GM12801 (cell line): Measurements from ENCODE around the gene APCS.

Experiments
- TF ChIP-seq, protein P1 (sequence below): IDR thresholded peaks from one replicate; pipeline ENCODE4 v1.5.1; 2011; ENCODE audit warnings: control low read depth; ENCODE audit not compliant: insufficient read length; ENCODE audit errors: extremely low read depth

Gene APCS

DNA sequence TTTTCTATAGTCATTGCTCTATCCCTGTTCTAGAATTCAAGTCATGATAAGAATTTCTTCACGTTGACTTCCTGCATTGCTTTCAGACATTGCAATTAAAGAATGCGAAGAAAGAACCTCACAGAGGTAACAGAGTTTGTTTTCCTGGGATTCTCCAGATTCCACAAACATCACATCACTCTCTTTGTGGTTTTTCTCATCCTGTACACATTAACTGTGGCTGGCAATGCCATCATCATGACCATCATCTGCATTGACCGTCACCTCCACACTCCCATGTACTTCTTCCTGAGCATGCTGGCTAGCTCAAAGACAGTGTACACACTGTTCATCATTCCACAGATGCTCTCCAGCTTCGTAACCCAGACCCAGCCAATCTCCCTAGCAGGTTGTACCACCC lies 10.6 kb downstream of the APCS start:
- TF ChIP-seq, protein P1, sequence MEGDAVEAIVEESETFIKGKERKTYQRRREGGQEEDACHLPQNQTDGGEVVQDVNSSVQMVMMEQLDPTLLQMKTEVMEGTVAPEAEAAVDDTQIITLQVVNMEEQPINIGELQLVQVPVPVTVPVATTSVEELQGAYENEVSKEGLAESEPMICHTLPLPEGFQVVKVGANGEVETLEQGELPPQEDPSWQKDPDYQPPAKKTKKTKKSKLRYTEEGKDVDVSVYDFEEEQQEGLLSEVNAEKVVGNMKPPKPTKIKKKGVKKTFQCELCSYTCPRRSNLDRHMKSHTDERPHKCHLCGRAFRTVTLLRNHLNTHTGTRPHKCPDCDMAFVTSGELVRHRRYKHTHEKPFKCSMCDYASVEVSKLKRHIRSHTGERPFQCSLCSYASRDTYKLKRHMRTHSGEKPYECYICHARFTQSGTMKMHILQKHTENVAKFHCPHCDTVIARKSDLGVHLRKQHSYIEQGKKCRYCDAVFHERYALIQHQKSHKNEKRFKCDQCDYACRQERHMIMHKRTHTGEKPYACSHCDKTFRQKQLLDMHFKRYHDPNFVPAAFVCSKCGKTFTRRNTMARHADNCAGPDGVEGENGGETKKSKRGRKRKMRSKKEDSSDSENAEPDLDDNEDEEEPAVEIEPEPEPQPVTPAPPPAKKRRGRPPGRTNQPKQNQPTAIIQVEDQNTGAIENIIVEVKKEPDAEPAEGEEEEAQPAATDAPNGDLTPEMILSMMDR: no peak

DNA sequence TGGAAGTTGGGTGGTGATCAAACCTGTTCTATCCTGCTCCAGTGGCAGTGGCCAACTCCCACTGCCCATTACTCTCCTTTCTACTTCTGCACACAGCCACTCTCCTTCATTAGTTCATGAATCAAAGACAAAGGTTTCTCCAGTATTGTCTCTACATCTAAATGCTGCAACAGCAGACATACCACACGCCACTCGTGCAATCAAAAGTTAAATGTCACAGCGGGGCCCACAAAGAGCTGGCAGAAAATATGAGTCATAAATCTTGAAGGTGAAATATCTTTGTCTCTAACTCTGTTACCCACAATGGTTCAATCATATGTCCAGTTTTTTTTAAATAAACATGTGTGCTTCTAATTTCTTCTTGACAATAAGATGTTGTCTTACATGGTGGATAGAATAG lies 13.3 kb downstream of the APCS start:
- TF ChIP-seq, protein P1: no peak

DNA sequence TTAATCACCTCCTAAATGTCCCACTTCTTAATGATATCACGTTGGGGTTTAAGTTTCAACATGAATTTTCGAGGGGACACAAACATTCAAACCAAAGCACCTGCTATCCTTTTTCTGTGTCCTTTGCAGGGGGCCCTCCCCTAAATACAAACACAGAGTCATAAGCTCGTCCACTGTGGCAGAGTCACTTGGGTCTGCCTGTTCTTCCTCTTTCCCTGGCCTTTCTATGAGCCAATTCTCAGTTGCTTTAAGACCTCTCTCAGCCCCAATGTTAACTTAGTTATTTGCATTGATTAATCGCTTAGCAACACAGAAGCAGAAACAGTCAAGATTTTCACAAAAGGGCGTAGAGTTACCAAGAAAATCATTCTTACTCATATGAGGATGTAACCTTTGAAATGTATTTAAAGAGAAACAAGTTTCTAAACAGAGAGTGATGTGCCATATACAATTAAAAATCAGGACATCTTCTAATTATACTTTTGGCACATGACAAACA lies 14.9 kb downstream of the APCS start:
- TF ChIP-seq, protein P1: no peak

DNA sequence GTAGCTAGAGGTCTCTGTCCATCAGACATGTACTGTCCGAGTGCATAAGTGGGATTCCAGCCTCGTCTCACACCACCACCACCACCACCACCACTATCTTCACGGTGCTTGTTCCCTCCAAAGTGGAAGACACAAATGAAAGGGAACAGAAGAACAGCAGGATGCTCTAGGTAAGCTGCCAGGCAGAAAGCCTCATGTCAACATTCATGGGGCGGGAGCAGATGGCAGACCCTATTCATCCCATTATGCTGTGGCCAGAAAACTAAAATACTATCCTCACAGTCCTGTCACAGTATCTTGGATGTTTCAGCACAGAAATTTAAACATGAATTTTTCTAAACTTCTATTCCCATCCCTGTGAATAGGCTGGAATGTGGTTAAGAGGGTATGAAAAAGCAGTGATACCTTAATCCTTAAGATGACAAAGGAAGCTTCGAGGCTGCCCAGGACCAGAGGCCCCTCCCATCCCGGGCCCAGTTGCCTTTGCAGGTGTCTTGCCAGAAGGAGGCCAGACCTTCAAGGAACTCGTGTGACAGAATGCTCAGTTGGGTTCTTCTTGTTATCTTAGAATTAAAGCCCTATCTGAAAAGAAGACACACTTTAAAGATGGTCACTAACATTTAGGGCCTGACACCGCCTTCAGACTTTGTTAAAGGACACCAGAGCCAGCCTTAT lies 24.7 kb downstream of the APCS start:
- TF ChIP-seq, protein P1: no peak

DNA sequence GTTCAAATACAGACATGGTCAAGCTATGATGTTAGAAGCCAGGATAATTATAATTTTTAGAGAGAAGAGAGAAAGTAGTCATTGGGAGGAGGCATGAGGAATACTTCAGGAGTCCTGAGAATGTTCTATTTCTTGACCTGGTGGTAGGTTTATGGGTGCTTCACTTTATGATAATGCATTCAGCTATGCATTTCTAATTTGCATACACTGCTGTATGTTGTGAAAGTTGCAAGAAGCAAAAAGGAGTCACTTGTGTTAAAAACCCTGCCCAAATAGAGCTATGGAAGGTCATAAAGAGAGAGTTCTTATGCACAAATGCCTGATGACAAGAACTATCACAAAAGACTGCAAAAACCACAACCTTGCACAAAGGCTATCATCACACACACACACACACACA lies 45.3 kb downstream of the APCS start:
- TF ChIP-seq, protein P1: no peak
